ENCODE data around the gene MGAT5. TPM values are rescaled to one million over a fixed set of nuclear protein-coding genes. Genes with fewer than 3 reads are reported as not detected.
A peak's percentile ranks its signal among the peaks of the same experiment; 100 is the strongest.

Gene MGAT5
- total RNA-seq, 1 donor from 2014 or later: 98.7 TPM

- intact Hi-C loops (cut with micrococcal nuclease): no loop called here
- H3K27me3 ChIP-seq (ENCODE audit: low read depth): no peaks in the 10 kb centered on the region
- H3K27ac ChIP-seq (replicated peaks): no peak overlapping the region
- H3K9me3 ChIP-seq (replicated peaks): no peaks in the 10 kb centered on the region
- no peak for DNase-seq
- peaks cover 12% of the 10 kb centered on the region for H3K36me3 ChIP-seq
- H3K4me1 ChIP-seq: peaks cover 56% of the 10 kb centered on the region
- TF ChIP-seq CTCF (IDR thresholded peaks at IDR 0.05; ENCODE audit: borderline replicate concordance): no peak
- no peak overlapping the region for H3K4me3 ChIP-seq
Measured at GRCh38 chr2:134337631-134338030, 83.8 kb downstream of the MGAT5 start.

- intact Hi-C loops (cut with micrococcal nuclease): no loop called here
Measured at GRCh38 chr2:134338208-134338607, 84.3 kb downstream of the MGAT5 start.

GRCh38 chr2:134341476-134341875, 87.6 kb downstream of the MGAT5 start:
- Histone ChIP-seq H3K4me1 (peaks cover 25% of the 10 kb centered on the region), H3K27me3 (ENCODE audit: low read depth) (no peaks in the 10 kb centered on the region), H3K36me3 (peaks cover 25% of the 10 kb centered on the region), H3K9me3 (replicated peaks) (no peaks in the 10 kb centered on the region), H3K4me3 (no peak overlapping the region), H3K27ac (replicated peaks) (no peak overlapping the region)
- DNase-seq: no peak
- intact Hi-C loops (cut with micrococcal nuclease): no loop called here
- TF ChIP-seq CTCF (IDR thresholded peaks at IDR 0.05; ENCODE audit: borderline replicate concordance): no peak

More at GRCh38 chr2:134338208-134338607, 84.3 kb downstream of the MGAT5 start:
- Histone ChIP-seq H3K9me3 (replicated peaks) (no peaks in the 10 kb centered on the region), H3K36me3 (peaks cover 14% of the 10 kb centered on the region), H3K27me3 (ENCODE audit: low read depth) (no peaks in the 10 kb centered on the region), H3K4me1 (peaks cover 56% of the 10 kb centered on the region), H3K27ac (replicated peaks) (peak overlapping the region; percentile 30), H3K4me3 (no peak overlapping the region)
- no peak for DNase-seq
- TF ChIP-seq CTCF (IDR thresholded peaks at IDR 0.05; ENCODE audit: borderline replicate concordance): no peak

- Histone ChIP-seq H3K4me1 (peaks cover 21% of the 10 kb centered on the region), H3K36me3 (peaks cover 38% of the 10 kb centered on the region), H3K9me3 (replicated peaks) (no peaks in the 10 kb centered on the region), H3K27me3 (ENCODE audit: low read depth) (no peaks in the 10 kb centered on the region), H3K27ac (replicated peaks) (no peak overlapping the region), H3K4me3 (no peak overlapping the region)
- TF ChIP-seq CTCF (IDR thresholded peaks at IDR 0.05; ENCODE audit: borderline replicate concordance): no peak
- no peak for DNase-seq
- intact Hi-C loops (cut with micrococcal nuclease): no loop called here
Measured at GRCh38 chr2:134344954-134345697, 91.3 kb downstream of the MGAT5 start.

- no peak for TF ChIP-seq CTCF (IDR thresholded peaks at IDR 0.05; ENCODE audit: borderline replicate concordance)
- intact Hi-C loops (cut with micrococcal nuclease): no loop called here
- Histone ChIP-seq H3K4me1 (peaks cover 17% of the 10 kb centered on the region), H3K4me3 (no peak overlapping the region), H3K27ac (replicated peaks) (no peak overlapping the region), H3K27me3 (ENCODE audit: low read depth) (no peaks in the 10 kb centered on the region), H3K9me3 (replicated peaks) (no peaks in the 10 kb centered on the region), H3K36me3 (peaks cover 48% of the 10 kb centered on the region)
- no peak for DNase-seq
Measured at GRCh38 chr2:134346141-134346540, 92.3 kb downstream of the MGAT5 start.

Data from left ventricle myocardium inferior (tissue), 1 donor.